ENCODE data around the gene AATF.

The AATF gene

GRCh38 chr17:37041932-37042331 is 93.2 kb downstream of the AATF start:
- DNase-seq (ENCODE audit: low read depth in 2 of 2, low spot score in 1 of 2) = no peak

- no peak for DNase-seq (ENCODE audit: low read depth in 2 of 2, low spot score in 1 of 2)
Measured at GRCh38 chr17:37043201-37043600, 94.4 kb downstream of the AATF start.

GRCh38 chr17:37045351-37045922 is 96.7 kb downstream of the AATF start:
- no peak for DNase-seq (ENCODE audit: low read depth in 2 of 2, low spot score in 1 of 2)

GRCh38 chr17:37047631-37048104 is 98.9 kb downstream of the AATF start:
- DNase-seq (ENCODE audit: low read depth in 2 of 2, low spot score in 1 of 2) = peak; percentile 62 to 67

- no peak for DNase-seq (ENCODE audit: low read depth in 2 of 2, low spot score in 1 of 2)
Measured at GRCh38 chr17:37048811-37049210, 100.1 kb downstream of the AATF start.

GRCh38 chr17:37050920-37051319 is 102.2 kb downstream of the AATF start:
- DNase-seq (ENCODE audit: low read depth in 2 of 2, low spot score in 1 of 2) = no peak

- DNase-seq (ENCODE audit: low read depth in 2 of 2, low spot score in 1 of 2) = no peak
Measured at GRCh38 chr17:37051381-37051780, 102.6 kb downstream of the AATF start.

- DNase-seq (ENCODE audit: low read depth in 2 of 2, low spot score in 1 of 2) = no peak
Measured at GRCh38 chr17:37051833-37052232, 103.1 kb downstream of the AATF start.

GRCh38 chr17:37052450-37052849 is 103.7 kb downstream of the AATF start:
- DNase-seq (ENCODE audit: low read depth in 2 of 2, low spot score in 1 of 2) = no peak

GRCh38 chr17:37054894-37055293 is 106.1 kb downstream of the AATF start:
- no peak for DNase-seq (ENCODE audit: low read depth in 2 of 2, low spot score in 1 of 2)

GRCh38 chr17:37056622-37057021 is 107.9 kb downstream of the AATF start:
- DNase-seq (ENCODE audit: low read depth in 2 of 2, low spot score in 1 of 2) = no peak

- DNase-seq (ENCODE audit: low read depth in 2 of 2, low spot score in 1 of 2) = no peak
Measured at GRCh38 chr17:37059493-37059892, 110.7 kb downstream of the AATF start.

GRCh38 chr17:37060094-37060493 is 111.3 kb downstream of the AATF start:
- DNase-seq (ENCODE audit: low read depth in 2 of 2, low spot score in 1 of 2) = no peak

- DNase-seq (ENCODE audit: low read depth in 2 of 2, low spot score in 1 of 2) = no peak
Measured at GRCh38 chr17:37060928-37061327, 112.2 kb downstream of the AATF start.

GRCh38 chr17:37062021-37062420 is 113.3 kb downstream of the AATF start:
- no peak for DNase-seq (ENCODE audit: low read depth in 2 of 2, low spot score in 1 of 2)

GRCh38 chr17:37064206-37064605 is 115.5 kb downstream of the AATF start:
- no peak for DNase-seq (ENCODE audit: low read depth in 2 of 2, low spot score in 1 of 2)

- DNase-seq (ENCODE audit: low read depth in 2 of 2, low spot score in 1 of 2) = no peak
Measured at GRCh38 chr17:37064956-37065355, 116.2 kb downstream of the AATF start.

GRCh38 chr17:37065486-37066321 is 117.0 kb downstream of the AATF start:
- DNase-seq (ENCODE audit: low read depth in 2 of 2, low spot score in 1 of 2) = no peak

- no peak for DNase-seq (ENCODE audit: low read depth in 2 of 2, low spot score in 1 of 2)
Measured at GRCh38 chr17:37066322-37067255, 117.8 kb downstream of the AATF start.

GRCh38 chr17:37067555-37068111 is 118.9 kb downstream of the AATF start:
- DNase-seq (ENCODE audit: low read depth in 2 of 2, low spot score in 1 of 2) = no peak

GRCh38 chr17:37068266-37068665 is 119.5 kb downstream of the AATF start:
- no peak for DNase-seq (ENCODE audit: low read depth in 2 of 2, low spot score in 1 of 2)
